Measurements from ENCODE around the gene SLC1A2.

Gene SLC1A2

DNA sequence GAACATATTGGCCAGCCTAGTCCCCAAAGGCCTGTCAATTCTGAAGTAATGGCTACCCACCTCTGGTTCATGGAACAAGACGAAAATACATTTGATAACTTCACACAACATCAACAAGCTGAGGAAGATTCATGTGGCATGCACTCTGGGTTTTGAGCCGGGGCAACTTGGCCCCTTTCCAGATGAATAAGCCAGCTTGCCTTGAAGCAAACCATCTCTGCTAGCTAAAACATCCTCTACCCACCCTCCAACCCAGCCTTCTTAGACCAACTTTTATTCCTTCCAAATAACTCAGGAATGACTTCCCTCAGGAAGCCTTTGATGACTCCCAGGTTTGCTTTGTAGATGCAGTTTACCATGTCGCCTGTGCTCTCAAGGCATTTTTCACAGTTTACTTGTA lies 94.4 kb downstream of the SLC1A2 start:
- DNase-seq (ENCODE audit: low read depth), result no peak

DNA sequence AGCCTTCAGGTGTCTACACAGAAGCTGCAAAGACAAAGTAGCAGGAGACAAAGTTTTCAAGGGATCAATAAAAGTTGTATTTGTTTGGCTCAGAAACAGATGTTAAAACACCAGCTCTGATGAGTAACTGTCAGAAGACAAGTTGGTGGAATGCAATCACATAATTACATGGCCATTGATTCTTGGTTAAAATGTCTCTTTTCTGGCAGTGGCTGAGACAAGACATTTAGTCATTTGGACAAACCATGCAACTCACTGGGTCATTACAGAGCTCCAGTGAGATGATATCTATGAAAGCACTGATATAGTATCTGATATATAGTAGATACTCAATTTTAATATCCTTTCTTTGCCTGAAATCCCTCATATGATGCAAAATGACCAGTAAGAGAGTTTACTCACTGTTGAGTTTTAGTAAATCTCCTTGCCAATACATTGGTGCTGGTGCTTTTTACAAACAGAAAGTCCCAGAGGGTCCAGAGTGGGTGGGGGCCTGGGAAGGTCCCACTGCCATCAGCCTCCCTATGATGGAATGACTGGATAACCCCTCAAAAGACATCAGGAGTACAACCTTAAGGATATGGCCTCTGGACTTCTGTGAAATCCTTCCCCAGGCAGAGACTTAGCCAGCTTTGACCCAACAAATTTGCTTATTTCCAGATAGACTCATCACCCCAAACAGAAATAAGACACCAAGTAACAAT lies 95.0 kb downstream of the SLC1A2 start:
- DNase-seq (ENCODE audit: low read depth), result no peak

DNA sequence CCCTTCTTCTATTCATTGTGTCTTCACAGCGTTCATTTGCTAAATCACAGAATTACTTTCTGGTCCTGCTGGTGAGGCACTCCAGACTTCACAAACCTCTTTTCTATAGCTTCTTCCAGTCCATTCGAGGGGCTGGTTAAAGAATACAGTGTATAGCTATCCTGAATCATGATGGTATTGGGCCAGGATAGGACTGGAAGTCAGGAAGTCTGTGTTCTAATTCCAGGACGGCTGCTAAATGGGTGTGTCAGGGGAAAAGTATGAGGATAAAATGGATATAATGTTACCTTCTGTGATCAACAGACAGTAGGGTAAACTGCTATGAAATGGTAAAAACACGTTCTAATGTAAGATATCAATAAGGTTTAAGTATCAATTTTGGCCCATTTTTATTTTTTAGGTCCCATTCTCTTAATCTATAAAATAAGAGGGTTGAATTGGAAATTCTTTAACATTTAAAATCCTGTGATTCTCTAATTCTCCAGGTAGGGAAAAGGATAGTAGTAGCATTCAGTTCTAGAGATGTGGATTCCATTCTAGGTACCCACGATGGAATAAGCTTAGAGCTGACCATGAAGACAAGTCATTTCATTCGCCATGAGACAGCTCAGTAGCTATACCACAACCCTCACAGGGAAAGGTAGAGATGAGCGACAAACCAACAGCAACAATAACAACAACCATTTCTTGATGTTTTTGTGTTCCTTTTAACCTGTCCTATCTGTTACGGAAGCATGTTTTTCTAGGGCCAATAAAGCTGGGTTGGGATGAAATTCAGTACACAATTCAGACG lies 96.1 kb downstream of the SLC1A2 start:
- DNase-seq (ENCODE audit: low read depth), result no peak

DNA sequence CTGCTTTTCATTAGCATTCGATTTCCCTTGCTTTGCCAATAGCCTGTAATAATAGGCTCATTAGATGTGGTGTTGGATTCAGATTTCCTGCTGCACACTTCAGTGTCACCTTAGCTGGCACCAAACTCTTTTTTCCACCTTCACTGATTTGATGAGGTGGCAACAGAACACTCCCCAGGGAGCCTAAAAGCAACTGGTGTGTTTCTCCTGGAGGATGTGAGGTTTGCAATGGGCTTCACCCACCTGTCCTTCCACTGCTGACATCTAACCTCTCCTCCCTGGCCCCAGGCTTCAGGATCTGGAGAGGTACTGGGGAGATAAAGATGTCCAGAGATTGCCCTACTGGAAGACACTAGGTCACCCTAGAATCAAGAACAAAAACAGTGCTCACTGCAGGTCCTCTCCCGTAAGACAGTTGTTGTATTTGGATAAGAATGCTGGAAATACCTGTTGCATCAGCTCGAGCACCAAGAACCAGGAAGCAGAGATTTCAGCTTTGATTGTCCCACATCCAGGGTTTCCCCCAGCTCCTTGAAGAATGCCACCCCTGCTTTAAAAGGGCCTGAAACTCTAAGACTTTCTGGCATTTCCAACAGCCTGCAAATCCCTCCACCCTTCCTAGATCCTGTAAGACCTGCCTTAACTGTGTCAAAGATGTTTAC lies 96.9 kb downstream of the SLC1A2 start:
- no peak for DNase-seq (ENCODE audit: low read depth)

DNA sequence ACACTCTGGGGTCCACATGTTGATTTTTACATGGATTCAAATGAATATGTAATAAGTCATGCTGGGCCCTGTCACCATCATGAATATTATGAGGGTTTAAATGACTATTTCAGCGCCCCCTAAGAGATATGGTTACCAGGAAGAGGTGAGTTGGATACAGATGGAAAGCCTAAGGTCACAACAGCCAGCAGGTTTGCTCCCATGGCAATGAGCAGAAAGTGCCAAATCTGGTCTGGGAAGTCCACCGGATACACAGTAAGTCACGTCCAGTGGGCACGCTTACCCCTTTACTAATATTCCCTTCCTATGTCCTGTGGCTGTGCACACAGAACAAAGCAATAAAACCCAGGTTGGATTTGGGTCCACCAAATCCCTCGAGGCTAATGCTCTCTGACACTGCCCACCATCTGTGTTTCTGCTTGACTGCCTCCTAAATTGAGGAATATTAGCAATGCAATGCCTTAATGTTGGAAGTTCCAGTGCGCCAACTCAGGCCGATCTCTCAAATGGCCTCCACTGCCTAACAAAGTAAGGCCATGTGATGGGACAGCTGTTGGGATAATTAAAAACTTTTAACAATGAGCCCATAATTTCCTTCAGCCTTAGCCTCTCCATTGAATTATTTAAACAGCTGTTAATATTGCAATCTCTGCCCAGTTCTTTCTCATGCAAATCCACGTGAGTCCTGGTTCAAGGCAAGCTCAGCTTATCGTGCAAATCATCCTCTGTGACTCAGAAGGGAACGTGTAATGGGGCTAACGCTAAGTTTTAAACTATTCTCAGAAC lies 97.6 kb downstream of the SLC1A2 start:
- DNase-seq (ENCODE audit: low read depth), result no peak

DNA sequence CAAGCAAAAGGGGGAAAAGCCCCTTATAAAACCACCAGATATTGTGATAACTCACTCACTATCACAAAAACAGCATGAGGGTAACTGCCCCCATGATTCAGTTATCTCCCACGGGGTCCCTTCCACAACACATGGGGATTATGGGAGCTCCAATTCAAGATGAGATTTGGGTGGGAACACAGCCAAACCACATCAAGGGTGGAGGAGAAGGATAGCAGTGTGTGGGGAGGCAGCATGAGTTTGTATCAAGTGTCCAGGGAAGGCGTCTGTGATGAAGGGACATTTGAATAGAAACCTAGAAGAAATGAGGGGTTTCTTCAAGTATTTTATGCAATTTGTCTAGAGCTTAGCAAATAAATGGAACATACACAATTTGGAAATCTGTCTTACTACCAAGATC lies 98.2 kb downstream of the SLC1A2 start:
- DNase-seq (ENCODE audit: low read depth), result no peak

DNA sequence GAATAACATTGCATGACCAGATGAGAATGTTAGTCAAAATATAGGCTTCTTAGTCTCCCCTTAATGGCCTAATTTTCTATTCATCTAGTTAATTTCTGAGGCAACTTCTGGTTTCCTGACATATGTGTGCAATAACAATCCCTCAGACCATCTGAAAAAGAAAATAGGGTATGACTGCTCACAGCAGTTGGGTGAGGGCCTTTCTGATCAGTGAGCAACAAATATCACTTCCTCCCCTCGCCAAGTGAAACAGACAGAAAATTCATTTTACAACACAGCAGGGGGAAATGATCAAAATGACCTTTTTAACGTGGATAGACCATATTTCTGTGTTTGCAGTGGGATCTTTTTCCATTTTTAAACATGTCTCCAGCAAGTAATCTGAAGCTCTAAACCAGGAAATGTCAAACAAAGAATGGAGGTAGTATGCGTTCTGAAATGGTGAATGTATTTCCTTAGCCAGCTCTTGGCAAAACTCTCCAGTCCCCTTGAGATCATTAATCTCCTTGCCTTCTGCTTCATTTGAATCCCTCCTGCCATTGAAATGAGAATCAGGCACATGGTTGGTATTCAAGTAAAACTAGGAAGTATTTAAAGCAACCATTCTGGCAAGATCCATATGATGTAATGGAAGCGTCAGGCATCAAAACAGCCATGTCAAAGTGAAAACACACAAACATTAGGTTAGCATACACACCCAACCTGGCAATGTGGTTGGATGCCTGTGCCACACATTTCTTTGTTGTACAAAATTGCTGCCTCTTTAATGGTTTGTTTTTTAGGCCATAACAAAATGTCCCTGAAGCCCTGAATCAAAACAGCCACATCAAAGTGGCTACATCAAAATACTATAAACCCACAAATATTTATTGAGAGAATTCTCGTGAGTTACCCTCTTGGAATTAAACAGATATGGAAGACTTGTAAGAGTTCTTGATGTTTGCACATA lies 100.1 kb downstream of the SLC1A2 start:
- DNase-seq (ENCODE audit: low read depth), result no peak

DNA sequence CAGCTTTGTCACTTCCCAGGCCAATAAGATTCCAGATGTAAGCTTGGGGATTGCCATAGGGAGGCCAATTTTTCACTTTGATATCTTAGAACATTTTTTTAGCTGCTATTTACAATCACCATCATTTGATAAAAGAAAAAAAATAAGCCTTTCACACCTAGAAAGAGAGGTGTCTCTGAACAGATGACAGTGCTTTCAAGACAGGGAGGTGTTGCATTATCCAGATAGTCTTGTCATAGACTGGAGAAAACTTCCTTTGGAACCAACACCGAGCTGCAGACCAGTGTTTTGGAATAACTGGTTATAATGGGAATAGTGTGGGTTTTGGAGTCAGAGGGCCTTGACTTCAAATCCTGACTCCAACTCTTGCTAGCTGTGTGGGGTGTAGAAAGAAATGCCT lies 101.0 kb downstream of the SLC1A2 start:
- no peak for DNase-seq (ENCODE audit: low read depth)

DNA sequence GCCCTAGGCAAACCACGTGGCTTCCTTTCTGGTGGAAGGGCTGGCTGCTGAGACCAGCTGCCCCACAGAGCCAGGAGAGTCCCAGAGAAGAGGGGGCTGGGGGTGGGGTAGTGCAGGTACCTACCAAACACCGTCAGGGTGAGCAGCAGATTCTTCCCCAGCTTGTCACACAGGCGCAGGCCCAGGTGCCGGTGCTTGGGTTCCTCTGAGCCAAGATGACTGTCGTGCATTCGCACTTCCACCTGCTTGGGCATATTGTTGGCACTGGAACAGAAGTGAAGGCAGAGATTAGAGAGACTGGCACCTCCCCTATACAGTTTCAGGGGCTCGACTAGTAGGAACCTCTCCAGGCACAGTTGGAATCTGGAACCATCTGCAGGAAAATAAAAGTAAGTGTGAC lies 102.1 kb downstream of the SLC1A2 start:
- no peak for DNase-seq (ENCODE audit: low read depth)

DNA sequence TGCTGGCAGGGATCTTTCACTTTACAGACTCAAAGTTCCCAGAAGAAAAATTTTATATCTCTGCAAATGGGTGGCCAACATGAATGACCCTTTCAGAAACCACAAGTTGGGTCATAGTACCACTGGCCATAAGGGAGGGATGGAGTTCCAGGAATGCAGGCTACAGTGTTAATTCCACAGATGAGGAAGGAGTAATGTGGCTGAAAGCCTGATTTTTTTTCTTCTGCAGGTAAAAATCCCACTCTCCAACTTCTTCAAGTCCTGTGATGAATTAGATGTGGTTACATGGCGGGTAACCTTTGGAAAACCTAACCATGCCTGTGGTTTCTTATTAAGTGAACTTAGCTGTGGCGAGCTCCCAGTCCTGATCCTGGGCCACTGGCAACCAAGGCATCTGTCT lies 103.2 kb downstream of the SLC1A2 start:
- DNase-seq (ENCODE audit: low read depth), result no peak

DNA sequence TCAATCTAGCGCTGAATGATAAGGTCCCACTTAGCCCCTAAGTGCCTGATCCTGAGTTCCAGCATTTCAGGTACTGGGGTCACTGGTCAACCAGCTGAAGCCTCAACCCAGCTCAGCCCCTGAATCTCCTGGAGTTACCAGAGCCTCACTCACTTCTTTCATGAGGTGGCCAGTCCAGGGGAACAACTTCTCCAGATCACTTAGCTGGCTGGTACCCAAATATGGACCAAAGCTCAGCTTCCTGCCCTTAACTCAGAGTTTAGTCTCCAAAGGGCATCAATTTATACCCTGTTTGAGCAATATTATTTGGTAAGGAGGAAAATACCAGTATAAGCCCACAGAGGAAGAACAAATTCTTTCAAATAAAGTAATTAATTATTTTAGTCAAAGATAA lies 105.6 kb downstream of the SLC1A2 start:
- DNase-seq (ENCODE audit: low read depth), result no peak

DNA sequence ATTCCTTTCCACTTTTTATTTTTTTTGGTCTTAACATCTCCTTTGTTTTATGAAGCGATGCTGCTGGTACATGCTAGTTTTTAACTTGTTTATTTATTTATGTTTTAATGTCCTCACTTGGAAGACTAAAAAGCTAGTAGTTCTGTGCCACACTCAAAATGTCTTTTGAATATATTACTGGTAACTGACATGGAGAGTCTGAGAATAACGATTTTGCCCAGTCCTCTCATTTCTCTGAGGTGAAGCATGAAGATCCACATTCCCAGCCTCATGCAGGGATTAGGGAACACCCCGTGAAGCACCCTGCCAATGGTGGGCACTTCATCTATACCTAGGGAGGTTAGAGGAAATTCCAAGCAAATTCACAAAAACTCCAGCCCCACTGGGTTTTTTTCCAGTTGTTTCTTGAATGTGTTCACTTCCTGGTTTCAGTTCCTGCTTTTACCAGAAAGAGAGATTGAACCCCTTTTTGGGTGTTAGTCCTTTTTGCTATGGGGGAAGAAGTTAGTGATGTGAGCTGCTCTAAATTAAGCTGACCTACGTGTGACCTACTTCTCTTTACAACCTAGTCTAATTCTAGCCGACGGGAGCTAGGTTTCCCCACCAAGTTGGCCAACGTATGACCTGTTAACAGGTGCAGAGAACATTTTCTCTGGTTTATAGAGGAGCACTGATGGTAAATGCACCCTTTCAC lies 106.1 kb downstream of the SLC1A2 start:
- no peak for DNase-seq (ENCODE audit: low read depth)

DNA sequence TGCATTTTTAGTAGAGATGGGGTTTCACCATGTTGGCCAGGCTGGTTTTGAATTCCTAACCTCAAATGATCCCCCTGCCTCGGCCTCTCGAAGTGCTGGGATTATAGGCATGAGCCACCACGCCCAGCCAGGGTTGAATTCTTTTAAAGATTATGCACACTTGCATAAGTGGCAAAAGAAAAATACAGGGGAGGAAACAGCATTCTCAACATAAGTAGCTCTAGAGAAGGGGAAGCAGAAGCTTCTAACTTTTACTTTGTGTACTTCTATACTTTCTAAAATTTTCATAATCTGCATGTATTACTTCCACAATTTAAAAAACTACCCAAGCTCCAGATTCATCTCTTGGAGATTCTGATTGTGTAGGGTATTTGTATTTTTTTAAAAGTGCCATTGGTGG lies 108.0 kb downstream of the SLC1A2 start:
- DNase-seq (ENCODE audit: low read depth), result no peak

DNA sequence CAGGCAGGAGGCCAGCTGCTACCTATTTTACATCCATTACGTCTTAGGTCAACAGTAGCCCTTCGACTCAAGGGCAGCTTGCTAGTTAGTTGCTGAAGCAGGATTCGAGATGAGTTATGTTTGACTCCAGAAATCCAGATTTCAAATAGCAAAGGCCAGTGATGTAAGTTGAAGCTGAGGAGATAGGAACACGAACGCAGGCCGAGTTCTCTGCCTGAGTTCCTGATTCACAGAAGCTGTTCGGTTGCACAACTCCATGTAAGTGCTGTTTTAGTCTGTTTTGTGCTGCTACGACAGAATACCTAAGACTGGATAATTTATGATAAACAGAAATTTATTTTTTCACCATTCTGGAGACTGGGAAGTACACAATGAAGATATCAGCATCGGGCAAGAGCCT lies 111.2 kb downstream of the SLC1A2 start:
- no peak for DNase-seq (ENCODE audit: low read depth)

DNA sequence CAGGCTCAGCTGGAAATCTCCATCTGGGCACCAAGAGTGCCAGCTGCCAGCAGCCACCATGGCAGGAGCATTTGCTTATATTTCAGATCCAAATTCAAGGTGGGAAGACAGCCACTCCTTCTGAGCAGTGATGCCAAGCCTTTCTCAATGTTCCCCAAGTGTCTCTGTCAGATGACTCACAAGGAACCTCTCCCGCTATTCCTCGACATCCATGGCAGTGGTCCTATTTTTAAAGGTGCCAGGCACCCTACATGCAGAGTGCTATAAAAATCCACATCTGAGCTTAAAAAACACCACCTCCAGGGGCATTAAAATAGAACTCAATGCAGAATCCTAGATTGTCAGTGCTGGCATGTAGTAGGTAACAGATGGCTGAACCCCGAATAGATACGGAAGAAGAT lies 112.1 kb downstream of the SLC1A2 start:
- DNase-seq (ENCODE audit: low read depth), result no peak

DNA sequence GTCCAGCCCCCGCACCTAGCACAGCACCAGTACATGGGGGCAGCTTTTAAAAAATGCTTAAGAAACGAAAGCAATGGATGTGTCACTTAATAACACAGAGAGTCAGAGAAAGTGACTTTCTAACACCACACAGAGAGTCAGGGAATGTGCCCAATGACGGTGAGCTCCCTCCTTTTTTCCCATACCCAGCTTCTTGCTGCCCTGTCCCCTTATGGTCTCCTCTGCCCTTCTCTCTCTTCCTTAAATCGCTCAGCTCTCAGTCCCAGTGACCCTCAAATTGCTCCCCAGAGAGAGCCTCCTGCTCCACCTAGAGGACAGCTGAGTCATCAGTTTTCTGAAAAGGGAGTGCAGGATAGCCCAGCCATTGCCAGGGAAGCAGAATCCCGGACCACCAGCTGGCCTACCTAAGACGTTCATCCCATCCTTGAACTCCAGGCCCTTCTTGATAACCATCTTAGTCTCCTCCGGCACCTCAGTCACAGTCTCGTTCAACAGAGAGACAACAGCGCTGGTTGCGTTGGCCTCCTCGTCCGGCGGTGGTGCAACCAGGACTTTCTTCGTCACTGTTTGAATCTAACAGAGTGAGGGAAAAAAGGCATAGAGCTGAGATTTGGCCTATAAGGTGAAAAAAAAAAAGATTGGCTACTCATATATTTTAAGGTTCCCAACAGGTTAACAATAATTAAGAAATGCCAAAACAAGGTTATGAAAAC lies 113.5 kb downstream of the SLC1A2 start:
- peak; percentile 3 for DNase-seq (ENCODE audit: low read depth)

DNA sequence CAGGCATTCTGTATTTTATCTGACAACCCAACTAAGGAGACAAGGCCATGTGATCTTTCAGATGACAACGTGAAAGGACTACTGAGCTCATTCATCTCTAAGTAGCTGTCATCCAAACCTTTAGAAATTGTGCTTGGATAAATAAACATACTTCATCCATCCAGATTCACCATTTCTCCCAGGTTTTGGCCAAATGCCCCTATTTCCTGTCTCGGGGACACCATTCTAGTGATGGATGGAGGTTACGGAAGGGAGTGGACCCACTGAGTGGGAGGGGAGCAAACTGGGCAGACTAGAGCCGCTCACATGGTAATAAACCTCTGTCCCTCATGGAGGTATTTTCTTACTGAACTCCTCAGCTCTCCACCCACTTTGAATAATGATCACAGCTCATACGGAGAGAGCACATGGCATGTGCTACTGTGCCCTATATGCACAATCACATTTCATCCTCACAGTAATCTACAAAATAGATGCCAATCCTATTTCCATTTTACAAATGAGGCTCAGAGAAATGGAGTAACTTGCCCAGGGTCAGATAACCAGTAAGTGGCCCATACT lies 114.4 kb downstream of the SLC1A2 start:
- DNase-seq (ENCODE audit: low read depth), result no peak

DNA sequence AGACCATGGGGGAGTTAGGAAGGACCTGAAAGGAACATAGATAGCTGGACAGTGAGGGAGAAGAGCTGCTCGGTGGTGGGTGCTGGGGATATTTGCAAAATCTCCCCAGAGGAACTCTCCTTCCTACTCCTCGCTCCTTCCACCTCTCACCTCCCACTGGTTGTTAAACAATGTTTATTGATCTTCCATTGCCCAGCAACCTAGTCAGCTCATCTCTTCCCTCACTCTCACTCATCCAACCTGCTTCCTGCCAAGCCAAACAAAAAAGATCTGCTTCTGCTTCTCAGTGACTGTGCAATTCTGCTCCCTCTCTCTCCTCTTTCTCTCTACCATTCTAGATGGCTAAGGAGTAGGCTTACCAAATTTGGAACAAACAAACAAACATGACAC lies 115.0 kb downstream of the SLC1A2 start:
- DNase-seq (ENCODE audit: low read depth), result no peak

DNA sequence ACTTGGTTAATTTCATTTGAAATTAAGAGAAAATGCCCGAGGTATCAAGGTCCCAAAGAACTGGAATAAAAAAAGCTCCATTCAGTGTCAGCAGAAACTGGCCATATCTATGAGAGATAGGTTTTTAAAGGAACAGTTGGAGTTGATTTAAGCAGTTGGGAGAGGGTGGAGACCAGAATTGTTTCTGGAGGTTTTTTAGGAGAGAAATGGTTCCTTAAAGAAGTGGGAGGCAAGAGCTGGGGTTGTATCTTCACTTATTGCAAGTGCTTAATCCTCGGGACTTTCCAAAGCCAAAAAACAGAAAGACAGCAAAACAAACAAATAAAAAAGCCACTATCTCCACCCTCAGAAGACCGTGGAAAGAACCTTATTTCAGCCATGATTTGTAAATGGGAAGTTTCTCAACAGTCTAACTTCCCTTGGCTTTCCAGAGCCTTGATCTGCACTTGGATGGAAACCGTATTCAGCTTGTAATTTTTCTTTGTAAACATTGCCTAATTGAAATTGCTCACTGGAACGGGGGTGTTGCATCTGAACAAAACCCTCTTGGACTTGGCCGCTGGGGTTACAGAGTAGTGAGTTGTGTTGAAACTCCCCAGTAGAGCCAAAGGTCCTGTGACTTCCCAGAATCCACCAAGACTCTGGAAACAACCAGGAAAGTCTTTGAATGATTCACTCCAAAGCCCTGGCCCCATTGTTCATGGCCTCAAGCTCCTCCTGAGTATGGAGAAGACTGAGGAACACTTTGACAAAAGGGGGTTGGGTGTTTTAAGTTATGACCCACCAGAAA lies 115.6 kb downstream of the SLC1A2 start:
- no peak for DNase-seq (ENCODE audit: low read depth)
